DND-41 (cell line): ENCODE measurements around the gene CTSA.

Experiments
- CTCF ChIP-seq: IDR thresholded peaks from 2 replicates; pipeline ENCODE4 v1.5.1; 2012; ENCODE audit warnings: borderline replicate concordance, low read length, moderate library complexity, mild to moderate bottlenecking; ENCODE audit not compliant: poor library complexity, severe bottlenecking; ENCODE audit errors: extremely low read depth
- EZH2 ChIP-seq: IDR thresholded peaks from 3 replicates; pipeline ENCODE4 v1.6.1; 2012; ENCODE audit warnings: borderline replicate concordance, low read depth, mild to moderate bottlenecking, moderate library complexity, low read length, inconsistent platforms; ENCODE audit not compliant: severe bottlenecking

DNA sequence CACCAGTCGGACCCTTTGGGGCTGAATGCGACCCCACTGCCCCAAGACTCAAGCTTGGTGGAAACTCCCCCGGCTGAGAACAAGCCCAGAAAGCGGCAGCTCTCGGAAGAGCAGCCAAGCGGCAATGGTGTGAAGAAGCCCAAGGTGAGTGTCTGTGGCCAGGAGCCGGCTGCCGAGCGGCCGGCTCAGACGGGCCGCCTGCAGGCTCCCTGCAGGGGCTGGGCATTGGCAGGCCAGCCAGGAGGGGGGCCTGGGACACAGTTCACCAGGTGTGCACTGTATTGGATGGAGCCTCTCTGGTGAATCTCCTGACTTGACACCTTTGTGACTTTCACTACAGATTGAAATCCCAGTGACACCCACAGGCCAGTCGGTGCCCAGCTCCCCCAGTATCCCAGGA, 49.3 kb downstream of the CTSA start:
- TF ChIP-seq CTCF (no peak), EZH2 (no peak)
